Measurements from ENCODE around the gene PRKCE.
A peak's percentile ranks its signal among the peaks of the same experiment; 100 is the strongest.
"Not testable (repeated sequence)": the region's sequence is repeated elsewhere in the genome, so short reads cannot be mapped to it uniquely, and the experiment has no call there.

The PRKCE gene

GRCh38 chr2:45904267-45904945 is 252.9 kb downstream of the PRKCE start:
- DNase-seq = peak in 14 of 58 donors; percentile 8 to 65 (median 36)

GRCh38 chr2:45904946-45905631 is 253.6 kb downstream of the PRKCE start:
- DNase-seq = peak in 25 of 58 donors; percentile 14 to 68 (median 41)

GRCh38 chr2:45905632-45905958 is 254.1 kb downstream of the PRKCE start:
- no peak for DNase-seq

- DNase-seq = no peak
Observed at GRCh38 chr2:45907592-45907991, 256.1 kb downstream of the PRKCE start.

- DNase-seq = no peak
Observed at GRCh38 chr2:45908316-45909170, 257.1 kb downstream of the PRKCE start.

- no peak for DNase-seq
Observed at GRCh38 chr2:45909171-45909565, 257.7 kb downstream of the PRKCE start.

- DNase-seq = peak in 17 of 58 donors; percentile 13 to 66 (median 30)
Observed at GRCh38 chr2:45909677-45910191, 258.3 kb downstream of the PRKCE start.

- DNase-seq = peak in 4 of 58 donors; percentile 14 to 58 (median 16)
Observed at GRCh38 chr2:45910473-45911060, 259.1 kb downstream of the PRKCE start.

- no peak for DNase-seq
Observed at GRCh38 chr2:45911538-45911937, 260.1 kb downstream of the PRKCE start.

- DNase-seq = no peak
Observed at GRCh38 chr2:45912109-45912508, 260.6 kb downstream of the PRKCE start.

- DNase-seq = no peak
Observed at GRCh38 chr2:45913539-45913938, 262.1 kb downstream of the PRKCE start.

GRCh38 chr2:45915523-45915922 is 264.0 kb downstream of the PRKCE start:
- DNase-seq = no peak

- not testable (repeated sequence) for DNase-seq
Observed at GRCh38 chr2:45917561-45918176, 266.2 kb downstream of the PRKCE start.

- DNase-seq = no peak
Observed at GRCh38 chr2:45918463-45919159, 267.1 kb downstream of the PRKCE start.

- DNase-seq = no peak
Observed at GRCh38 chr2:45919160-45919650, 267.7 kb downstream of the PRKCE start.

GRCh38 chr2:45919711-45920111 is 268.2 kb downstream of the PRKCE start:
- DNase-seq = no peak

- DNase-seq = no peak
Observed at GRCh38 chr2:45921921-45922320, 270.4 kb downstream of the PRKCE start.

- DNase-seq = peak in 10 of 58 donors; percentile 8 to 45 (median 20)
Observed at GRCh38 chr2:45922577-45922988, 271.1 kb downstream of the PRKCE start.

- DNase-seq = no peak
Observed at GRCh38 chr2:45923701-45924100, 272.2 kb downstream of the PRKCE start.

- DNase-seq = no peak
Observed at GRCh38 chr2:45925026-45925425, 273.6 kb downstream of the PRKCE start.

Measured in anterior cingulate cortex (tissue), 58 donors.